MG63 (cell line): Measurements from ENCODE around the gene SLC39A3. TPM values are rescaled to one million over a fixed set of nuclear protein-coding genes. Genes with fewer than 3 reads are reported as not detected.
A peak's percentile ranks its signal among the peaks of the same experiment; 100 is the strongest.
"Not testable (repeated sequence)": the region's sequence is repeated elsewhere in the genome, so short reads cannot be mapped to it uniquely, and the experiment has no call there.

ENCODE experiments used
- DNase-seq: peaks from one replicate; pipeline ENCODE4 v3.0.0-alpha.2; 2020
- H3K27me3 ChIP-seq: fragments of 250-450 bp; sonication (Bioruptor Pico); 2 replicates; pipeline ENCODE4 v1.5.1; 2020; ENCODE audit warnings: mild to moderate bottlenecking, moderate library complexity
- H3K36me3 ChIP-seq: fragments of 250-450 bp; sonication (Bioruptor Pico); 2 replicates; pipeline ENCODE4 v1.5.1; 2020; ENCODE audit warnings: mild to moderate bottlenecking, moderate library complexity
- H3K4me3 ChIP-seq: fragments of 250-450 bp; sonication (Bioruptor Pico); 2 replicates; pipeline ENCODE4 v1.5.1; 2020; ENCODE audit warnings: mild to moderate bottlenecking, moderate library complexity
- H3K9me3 ChIP-seq: fragments of 250-450 bp; sonication (Bioruptor Pico); 2 replicates; pipeline ENCODE4 v1.5.1; 2020; ENCODE audit warnings: mild to moderate bottlenecking, moderate library complexity
- total RNA-seq: library from RNA; depleted of rRNA; stranded (reverse); fragments of >200 nt; shearing (Covaris generic); gene quantifications from 2 replicates; pipeline ENCODE4 v1.2.3, GENCODE V29; 2014; ENCODE audit warnings: low replicate concordance

The SLC39A3 gene
- total RNA-seq, 1 experiment from 2014 or later: 42.7 TPM

DNA sequence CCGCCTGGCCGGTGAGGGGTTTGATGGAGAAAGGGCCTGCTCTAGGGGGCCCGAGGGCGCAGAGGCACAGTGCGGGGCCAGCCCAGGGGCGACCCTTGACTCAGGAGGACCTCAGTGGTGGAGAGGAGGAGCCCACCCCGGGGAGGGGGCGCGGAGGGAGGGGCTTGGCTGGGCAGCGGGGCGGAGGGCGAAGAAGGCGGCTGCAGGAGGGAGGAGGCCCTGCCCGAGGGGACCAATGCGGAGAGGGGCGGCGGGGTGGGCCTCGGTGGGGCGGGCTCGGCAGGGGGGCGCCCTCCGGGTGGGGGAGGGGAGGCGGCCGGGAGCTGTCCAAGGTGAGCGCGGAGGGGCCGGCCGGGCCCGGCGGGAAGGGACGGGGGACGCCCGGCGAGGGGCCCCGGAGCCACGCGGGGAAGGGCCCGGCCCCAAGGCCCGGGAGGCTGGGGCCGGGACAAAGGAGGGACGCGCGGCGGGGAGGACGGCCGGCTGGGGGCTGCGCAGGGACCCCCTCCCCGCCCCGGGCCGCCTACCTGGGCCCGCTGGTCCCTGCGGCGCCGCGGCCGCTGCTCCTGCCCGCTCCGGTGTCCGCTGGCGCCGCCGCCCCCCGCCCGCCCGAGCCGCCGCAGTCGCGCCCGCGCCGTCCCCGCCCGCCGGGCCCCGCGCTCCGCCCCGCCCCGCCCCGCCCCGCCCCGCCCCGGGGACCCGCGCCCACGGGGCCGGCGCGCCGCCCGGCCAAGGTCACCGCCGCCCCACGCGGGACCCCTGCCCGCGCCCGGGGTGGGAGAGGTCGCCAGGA, 18.8 kb downstream of the SLC39A3 start, which contains the start of gene DIRAS1:
DIRAS1 (minus strand) TSS at position 596 of the 793 bp plus-strand sequence. CDS start 3,566 bp downstream, outside the sequence.
- Histone ChIP-seq H3K4me3 (peak within 1 kb of the TSS; percentile 54), H3K36me3 (no peaks in the 10 kb centered on the region), H3K9me3 (no peaks in the 10 kb centered on the region), H3K27me3 (no peaks in the 10 kb centered on the region)
- no peak for DNase-seq

DNA sequence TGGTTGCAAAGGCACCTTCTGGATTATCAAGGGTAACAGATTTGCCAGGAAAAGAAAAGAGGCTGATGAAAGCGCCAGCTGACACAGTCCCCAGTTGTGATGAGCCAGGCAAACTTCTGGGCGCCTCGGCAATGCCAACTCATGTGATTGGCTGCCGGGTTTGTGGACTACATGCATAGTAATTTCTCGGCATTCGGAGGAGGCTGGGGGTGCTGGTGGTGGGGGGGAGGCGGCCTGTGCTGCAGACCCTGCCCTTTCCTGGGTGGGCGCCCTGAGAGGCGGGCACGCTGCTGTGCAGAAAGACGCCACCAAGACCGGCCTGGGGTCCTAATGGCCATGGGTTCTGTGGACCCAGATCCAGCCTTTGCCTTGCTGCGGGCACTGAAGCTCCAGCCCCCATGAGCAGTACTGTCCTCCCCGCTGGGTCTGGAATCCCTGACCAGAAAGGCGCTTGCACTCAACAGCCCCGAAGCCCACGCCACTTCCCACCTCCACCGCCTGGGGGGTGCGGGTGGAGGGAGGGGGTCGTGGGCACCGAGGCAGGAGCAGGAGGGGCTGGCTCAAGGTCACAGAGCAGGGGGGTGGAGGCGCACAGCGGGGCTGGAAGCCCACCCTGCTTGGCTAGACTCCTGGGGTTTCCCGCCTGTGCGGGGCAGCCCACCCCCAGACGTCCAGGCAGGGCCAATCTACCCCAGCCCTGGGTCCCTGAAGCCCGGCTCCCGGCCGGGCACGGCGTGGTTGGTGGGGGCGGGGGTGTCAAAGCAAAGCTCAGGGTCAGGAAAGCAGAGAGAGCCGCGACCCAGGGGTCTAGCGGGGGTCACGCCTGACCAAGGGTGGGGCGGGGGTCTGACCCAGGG, 19.7 kb downstream of the SLC39A3 start:
- peak overlapping the region; percentile 54 for H3K4me3 ChIP-seq
- DNase-seq: peak; percentile 54

GRCh38 chr19:2719232-2719735, 20.5 kb downstream of the SLC39A3 start:
- no peak for DNase-seq
- no peaks in the 10 kb centered on the region for H3K27me3 ChIP-seq
- H3K36me3 ChIP-seq: peaks cover 3% of the 10 kb centered on the region; the same call in 1 of the 2 replicates
- no peaks in the 10 kb centered on the region; the same call in 1 of the 2 replicates for H3K9me3 ChIP-seq
- no peak overlapping the region for H3K4me3 ChIP-seq

More for the DNA sequence above, 19.7 kb downstream of the SLC39A3 start:
- no peaks in the 10 kb centered on the region for H3K27me3 ChIP-seq
- H3K9me3 ChIP-seq: no peaks in the 10 kb centered on the region; the same call in 1 of the 2 replicates
- H3K36me3 ChIP-seq: peaks cover 3% of the 10 kb centered on the region; the same call in 1 of the 2 replicates

- Histone ChIP-seq H3K36me3 (peaks cover 3% of the 10 kb centered on the region; the same call in 1 of the 2 replicates), H3K27me3 (no peaks in the 10 kb centered on the region), H3K4me3 (no peak overlapping the region), H3K9me3 (no peaks in the 10 kb centered on the region; the same call in 1 of the 2 replicates)
- no peak for DNase-seq
Observed at GRCh38 chr19:2717638-2718541, 21.9 kb downstream of the SLC39A3 start.

DNA sequence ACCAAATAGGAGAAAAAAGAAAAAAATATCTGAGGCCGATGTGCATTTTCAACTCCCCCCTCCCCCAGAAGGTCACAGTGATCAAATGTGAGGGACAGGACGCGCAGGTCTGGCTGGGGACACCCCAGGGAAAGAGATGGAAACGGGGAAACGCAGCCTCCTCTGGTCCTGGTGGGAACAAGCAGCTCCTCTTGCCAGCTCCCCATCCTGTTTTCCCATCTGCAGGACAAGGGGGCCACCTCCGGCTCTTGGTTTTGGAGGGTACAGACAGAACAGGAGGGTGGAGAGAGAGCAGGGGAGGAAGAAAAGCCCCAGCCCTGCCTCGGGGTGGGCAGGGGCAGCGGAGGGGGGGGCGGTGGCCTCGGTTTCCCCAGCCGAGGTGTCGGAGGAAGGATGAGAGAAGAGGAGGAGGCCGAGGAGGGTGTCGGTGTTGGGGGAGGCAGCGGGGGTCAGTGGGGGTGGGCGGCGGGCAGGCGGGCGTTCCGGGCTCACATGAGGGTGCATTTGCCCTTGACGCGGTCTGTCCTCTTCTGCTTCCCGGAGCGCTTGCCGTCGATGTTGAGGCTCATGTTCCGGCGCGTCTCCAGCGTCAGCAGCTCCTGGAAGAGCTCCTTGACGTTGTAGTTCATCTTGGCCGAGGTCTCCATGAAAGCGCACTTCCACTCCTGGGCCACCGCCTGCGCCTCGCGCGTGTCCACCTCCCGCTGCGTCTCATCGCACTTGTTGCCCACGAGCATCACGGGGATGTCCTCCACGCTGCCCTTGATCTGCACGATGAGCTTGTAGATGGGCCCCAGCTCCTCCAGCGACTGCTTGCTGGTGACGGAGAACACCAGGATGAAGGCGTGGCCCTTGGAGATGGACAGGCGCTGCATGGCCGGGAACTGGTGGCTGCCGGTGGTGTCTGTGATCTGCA, 22.8 kb downstream of the SLC39A3 start:
- Histone ChIP-seq H3K9me3 (no peaks in the 10 kb centered on the region; the same call in 1 of the 2 replicates), H3K36me3 (peaks cover 3% of the 10 kb centered on the region; the same call in 1 of the 2 replicates), H3K27me3 (no peaks in the 10 kb centered on the region), H3K4me3 (no peak overlapping the region)
- no peak for DNase-seq

GRCh38 chr19:2716275-2716650, 23.6 kb downstream of the SLC39A3 start:
- no peak for DNase-seq

DNA sequence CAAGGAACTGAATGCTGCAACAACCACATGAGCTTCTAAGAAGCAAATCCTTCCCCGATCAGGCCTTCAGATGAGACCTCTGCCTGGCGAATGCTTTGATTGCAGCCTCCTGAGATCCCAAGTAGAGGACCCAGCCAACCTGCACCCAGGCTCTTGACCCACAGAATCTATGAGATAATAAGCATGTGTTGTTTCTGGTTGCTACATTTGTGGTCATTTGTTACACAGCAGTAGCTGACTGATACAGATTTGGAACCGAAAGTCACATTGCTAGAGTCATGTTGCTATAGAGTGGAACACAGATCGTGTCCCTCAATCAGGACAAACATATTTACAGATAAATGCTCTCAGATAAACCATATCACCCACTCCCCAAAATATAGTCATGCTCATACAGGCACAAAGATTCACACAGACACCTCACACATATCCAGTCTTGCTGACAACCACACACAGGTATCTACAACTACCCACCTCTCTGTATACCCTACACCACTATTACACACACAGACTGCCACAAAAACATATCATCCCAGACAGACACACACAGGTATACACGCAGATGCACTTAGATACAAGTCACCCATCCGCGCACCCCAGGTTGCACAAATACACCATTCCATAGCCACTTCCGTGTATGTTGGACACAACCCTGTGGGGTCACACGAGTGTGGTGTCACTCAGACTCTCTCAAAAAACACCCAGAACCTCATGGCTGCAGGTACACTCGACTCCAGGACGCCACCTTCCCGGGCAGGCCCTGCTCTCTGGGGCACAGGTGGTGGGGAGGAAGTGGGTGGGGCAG, 24.1 kb downstream of the SLC39A3 start:
- Histone ChIP-seq H3K36me3 (peaks cover 3% of the 10 kb centered on the region; the same call in 1 of the 2 replicates), H3K27me3 (no peaks in the 10 kb centered on the region), H3K4me3 (no peak overlapping the region), H3K9me3 (no peaks in the 10 kb centered on the region; the same call in 1 of the 2 replicates)
- DNase-seq: no peak

More at GRCh38 chr19:2716275-2716650, 23.6 kb downstream of the SLC39A3 start:
- H3K36me3 ChIP-seq: peaks cover 3% of the 10 kb centered on the region; the same call in 1 of the 2 replicates
- no peak overlapping the region for H3K4me3 ChIP-seq
- no peaks in the 10 kb centered on the region for H3K27me3 ChIP-seq
- H3K9me3 ChIP-seq: no peaks in the 10 kb centered on the region; the same call in 1 of the 2 replicates

GRCh38 chr19:2714531-2715269, 25.1 kb downstream of the SLC39A3 start:
- Histone ChIP-seq H3K9me3 (no peaks in the 10 kb centered on the region; the same call in 1 of the 2 replicates), H3K36me3 (peaks cover 3% of the 10 kb centered on the region; the same call in 1 of the 2 replicates), H3K27me3 (no peaks in the 10 kb centered on the region), H3K4me3 (no peak overlapping the region)
- DNase-seq: no peak

DNA sequence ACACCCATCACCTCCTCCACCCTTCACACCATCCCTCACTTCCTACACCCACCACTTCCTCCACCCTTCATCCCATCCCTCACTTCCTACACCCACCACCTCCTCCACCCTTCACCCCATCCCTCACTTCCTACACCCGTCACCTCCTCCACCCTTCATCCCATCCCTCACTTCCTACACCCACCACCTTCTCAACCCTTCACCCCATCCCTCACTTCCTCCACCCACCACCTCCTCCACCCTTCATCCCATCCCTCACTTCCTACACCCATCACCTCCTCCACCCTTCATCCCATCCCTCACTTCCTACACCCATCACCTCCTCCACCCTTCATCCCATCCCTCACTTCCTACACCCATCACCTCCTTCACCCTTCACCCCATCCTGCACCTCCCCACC, 25.7 kb downstream of the SLC39A3 start:
- not testable (repeated sequence) for DNase-seq, H3K4me3 ChIP-seq, H3K36me3 ChIP-seq, H3K27me3 ChIP-seq, H3K9me3 ChIP-seq

GRCh38 chr19:2713170-2713569, 26.6 kb downstream of the SLC39A3 start:
- H3K36me3 ChIP-seq, H3K4me3 ChIP-seq, H3K27me3 ChIP-seq, H3K9me3 ChIP-seq, DNase-seq: not testable (repeated sequence)

- no peak for DNase-seq
- no peaks in the 10 kb centered on the region for H3K27me3 ChIP-seq
Observed at GRCh38 chr19:2711875-2712205, 28.0 kb downstream of the SLC39A3 start.

DNA sequence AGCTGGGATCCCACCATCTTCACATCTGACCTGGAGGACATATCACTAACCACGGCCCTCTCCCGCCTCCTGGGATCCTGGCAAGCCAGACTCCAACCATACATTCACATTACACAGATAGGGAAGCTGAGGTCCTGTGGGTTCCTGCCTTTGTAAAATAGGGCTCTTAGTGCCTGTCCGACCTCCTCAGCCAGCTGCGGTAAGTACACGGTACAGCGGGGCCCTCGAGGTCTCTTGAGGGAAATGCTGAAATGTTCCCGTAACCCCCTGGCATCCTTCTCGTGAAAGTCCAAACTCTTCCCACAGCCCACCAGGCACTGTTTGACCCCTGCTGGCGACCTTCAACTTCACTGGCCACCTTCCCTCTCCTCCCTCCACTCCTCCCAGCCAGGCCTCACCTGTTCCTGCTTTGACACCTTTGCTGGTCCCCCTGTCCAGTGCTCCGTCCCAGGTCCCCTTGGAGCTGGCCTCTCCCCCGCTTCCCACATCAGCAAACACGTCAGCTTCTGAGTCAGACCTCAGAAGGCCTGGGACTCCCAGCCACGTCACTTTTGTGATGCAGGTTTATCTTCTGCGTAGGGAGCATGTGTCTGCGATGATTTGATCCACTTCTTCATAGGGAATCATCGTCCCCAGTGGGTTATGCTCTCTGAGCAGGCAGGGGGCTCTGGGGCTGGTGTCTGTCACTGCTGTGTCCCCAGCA, 28.5 kb downstream of the SLC39A3 start:
- no peak for DNase-seq
- H3K36me3 ChIP-seq: peaks cover 3% of the 10 kb centered on the region; the same call in 1 of the 2 replicates
- no peak overlapping the region for H3K4me3 ChIP-seq
- H3K27me3 ChIP-seq: no peaks in the 10 kb centered on the region
- no peaks in the 10 kb centered on the region; the same call in 1 of the 2 replicates for H3K9me3 ChIP-seq

More at GRCh38 chr19:2711875-2712205, 28.0 kb downstream of the SLC39A3 start:
- H3K36me3 ChIP-seq: peaks cover 3% of the 10 kb centered on the region; the same call in 1 of the 2 replicates
- no peak overlapping the region for H3K4me3 ChIP-seq
- no peaks in the 10 kb centered on the region; the same call in 1 of the 2 replicates for H3K9me3 ChIP-seq

GRCh38 chr19:2706251-2706650, 33.6 kb downstream of the SLC39A3 start:
- Histone ChIP-seq H3K36me3 (no peaks in the 10 kb centered on the region), H3K27me3 (no peaks in the 10 kb centered on the region; the same call in none of the 2 replicates), H3K4me3 (no peak overlapping the region), H3K9me3 (no peaks in the 10 kb centered on the region)
- DNase-seq: no peak
